HG03558 (cell line): ENCODE data around the gene SEC31B.

Experiments used
- ATAC-seq: cut with Tn5 transposase; IDR thresholded peaks from one replicate; pipeline ENCODE4 v1.9.1; 2021; ENCODE audit warnings: moderate number of reproducible peaks; ENCODE audit not compliant: unreplicated experiment; ENCODE audit errors: extremely low read depth

Gene SEC31B

GRCh38 chr10:100519311-100520051, at the start of gene SEC31B:
SEC31B (minus strand) TSS chr10:100519861; CDS start chr10:100516952, 2,909 bp downstream.
- ATAC-seq, result no peak

GRCh38 chr10:100568912-100569311, 49.3 kb upstream of the SEC31B start:
- no peak for ATAC-seq

- ATAC-seq, result no peak
Observed at GRCh38 chr10:100567826-100568225, 48.2 kb upstream of the SEC31B start.

GRCh38 chr10:100567249-100567648, 47.6 kb upstream of the SEC31B start:
- ATAC-seq, result no peak

- ATAC-seq, result no peak
Observed at GRCh38 chr10:100566561-100566960, 46.9 kb upstream of the SEC31B start.

- ATAC-seq, result no peak
Observed at GRCh38 chr10:100565206-100565985, 45.7 kb upstream of the SEC31B start.

GRCh38 chr10:100562008-100562672, 42.5 kb upstream of the SEC31B start:
- no peak for ATAC-seq

- ATAC-seq, result no peak
Observed at GRCh38 chr10:100561005-100561404, 41.3 kb upstream of the SEC31B start.

GRCh38 chr10:100560248-100560647, 40.6 kb upstream of the SEC31B start:
- no peak for ATAC-seq

- ATAC-seq, result no peak
Observed at GRCh38 chr10:100554902-100555301, 35.2 kb upstream of the SEC31B start.

- no peak for ATAC-seq
Observed at GRCh38 chr10:100553929-100554328, 34.3 kb upstream of the SEC31B start.

- no peak for ATAC-seq
Observed at GRCh38 chr10:100551738-100552137, 32.1 kb upstream of the SEC31B start.

GRCh38 chr10:100551196-100551595, 31.5 kb upstream of the SEC31B start:
- ATAC-seq, result no peak

GRCh38 chr10:100544950-100545349, 25.3 kb upstream of the SEC31B start:
- ATAC-seq, result no peak

- no peak for ATAC-seq
Observed at GRCh38 chr10:100537475-100537874, 17.8 kb upstream of the SEC31B start.

- peak; percentile 84 for ATAC-seq
Observed at GRCh38 chr10:100535715-100536353, 16.2 kb upstream of the SEC31B start, which contains the start of gene HIF1AN. HIF1AN (plus strand) TSS chr10:100535943; CDS start chr10:100535959, 16 bp downstream.

GRCh38 chr10:100535338-100535714, 15.7 kb upstream of the SEC31B start:
- no peak for ATAC-seq

GRCh38 chr10:100534726-100535125, 15.1 kb upstream of the SEC31B start:
- no peak for ATAC-seq

- no peak for ATAC-seq
Observed at GRCh38 chr10:100531761-100532160, 12.1 kb upstream of the SEC31B start.

- no peak for ATAC-seq
Observed at GRCh38 chr10:100529475-100530298, 10.0 kb upstream of the SEC31B start, which contains the start of gene NDUFB8. NDUFB8 (minus strand) TSS chr10:100529871; CDS start chr10:100529851, 20 bp downstream.
